ENCODE measurements around the gene SIGLEC11.

GRCh38 chr19:49931293-49932040 lies 29.5 kb downstream of the SIGLEC11 start:
- TF ChIP-seq EZH2phosphoT487 (conservative IDR thresholded peaks at IDR 0.05; ENCODE audit: low read length), result no peak
- TF ChIP-seq CTCF (IDR thresholded peaks at IDR 0.05; ENCODE audit: insufficient read depth, low read length, poor library complexity, severe bottlenecking), result no peak

Data from SU-DHL-6 (cell line).